Measurements from ENCODE around the gene SSX2IP.

GRCh38 chr1:84690397-84691121 lies at the start of gene SSX2IP:
- TF ChIP-seq CTCF (IDR thresholded peaks at IDR 0.05; ENCODE audit: poor library complexity) (no peak), EZH2phosphoT487 (IDR thresholded peaks at IDR 0.05; ENCODE audit: low read depth, severe bottlenecking, unreplicated experiment) (no peak), EZH2 (IDR thresholded peaks at IDR 0.05; ENCODE audit: borderline replicate concordance) (no peak)

All from hepatocyte (in vitro differentiated cells).